Activated CD8-positive, alpha-beta memory T cell treated with anti-CD3 and anti-CD28 coated beads for 48 hours (primary cell): ENCODE results near the gene RNF214.

Source experiments
- DNase-seq, 3 experiments: peaks; one replicate each; pipeline ENCODE4 v3.0.0-alpha.2; 2020; ENCODE audit warnings: low read depth in 2 of 3, low spot score in 2 of 3

Gene RNF214

DNA sequence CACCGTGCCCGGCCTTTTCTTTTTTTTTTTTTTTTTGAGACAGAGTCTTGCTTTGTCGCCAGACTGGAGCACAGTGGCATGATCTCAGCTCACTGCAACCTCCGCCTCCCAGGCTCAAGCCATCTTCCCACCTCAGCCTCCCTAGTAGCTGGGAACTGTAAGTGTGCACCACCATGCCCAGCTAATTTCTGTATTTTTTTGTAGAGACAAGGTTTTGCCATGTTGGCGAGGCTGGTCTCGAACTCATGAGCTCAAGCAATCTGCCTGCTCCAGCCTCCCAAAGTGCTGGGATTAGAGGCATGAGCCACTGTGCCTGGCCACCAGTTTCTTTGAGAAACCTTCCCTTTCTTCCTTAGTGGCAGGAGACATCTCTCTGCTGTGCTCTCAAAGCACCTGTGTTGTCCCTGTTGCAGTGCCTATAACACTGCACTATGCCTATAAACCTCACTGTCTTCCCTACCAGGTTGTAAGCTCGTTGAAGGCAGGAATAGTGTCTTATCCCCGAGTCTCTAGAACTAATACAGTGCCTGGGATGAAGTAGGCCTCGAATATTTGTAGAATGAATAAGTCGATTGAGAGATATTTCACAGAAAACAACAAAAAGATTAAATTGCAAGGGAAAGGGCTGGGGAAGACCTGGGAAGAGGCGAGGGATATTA, 19.6 kb upstream of the RNF214 start:
- DNase-seq = no peak

DNA sequence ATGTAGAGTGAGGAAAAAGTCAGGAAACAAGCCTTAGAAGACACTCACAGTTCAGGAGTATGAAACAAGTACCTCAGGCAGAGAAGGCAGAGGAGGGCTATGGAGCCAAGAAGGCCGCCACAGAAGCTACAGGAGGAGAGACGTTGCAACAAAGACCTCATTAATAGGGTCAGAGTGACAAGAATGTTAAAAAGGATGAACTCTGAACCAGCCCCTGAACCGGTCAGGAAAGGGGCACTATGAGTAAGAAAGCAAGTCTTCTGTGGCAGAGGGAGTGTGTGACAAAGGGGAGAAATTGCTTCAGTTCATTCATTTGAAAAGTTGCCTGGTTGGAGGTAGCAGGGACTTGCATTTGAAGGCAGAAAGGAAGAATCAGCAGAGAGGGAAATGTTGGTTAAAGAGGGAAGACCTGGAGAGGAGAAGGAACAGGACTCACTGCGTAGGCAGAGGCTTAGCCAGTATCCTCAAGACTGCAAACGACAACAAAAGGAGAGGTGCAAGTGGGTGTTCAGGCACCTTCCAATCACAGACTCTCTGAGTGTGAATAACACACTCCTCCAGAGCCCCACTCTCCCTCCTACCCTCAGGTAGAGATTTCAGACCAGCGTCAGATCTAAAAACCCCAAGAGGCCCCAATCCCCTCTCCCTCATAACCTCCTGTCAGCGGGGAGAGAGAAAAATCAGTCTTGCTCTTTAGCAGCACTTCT, 17.9 kb upstream of the RNF214 start:
- DNase-seq = no peak

DNA sequence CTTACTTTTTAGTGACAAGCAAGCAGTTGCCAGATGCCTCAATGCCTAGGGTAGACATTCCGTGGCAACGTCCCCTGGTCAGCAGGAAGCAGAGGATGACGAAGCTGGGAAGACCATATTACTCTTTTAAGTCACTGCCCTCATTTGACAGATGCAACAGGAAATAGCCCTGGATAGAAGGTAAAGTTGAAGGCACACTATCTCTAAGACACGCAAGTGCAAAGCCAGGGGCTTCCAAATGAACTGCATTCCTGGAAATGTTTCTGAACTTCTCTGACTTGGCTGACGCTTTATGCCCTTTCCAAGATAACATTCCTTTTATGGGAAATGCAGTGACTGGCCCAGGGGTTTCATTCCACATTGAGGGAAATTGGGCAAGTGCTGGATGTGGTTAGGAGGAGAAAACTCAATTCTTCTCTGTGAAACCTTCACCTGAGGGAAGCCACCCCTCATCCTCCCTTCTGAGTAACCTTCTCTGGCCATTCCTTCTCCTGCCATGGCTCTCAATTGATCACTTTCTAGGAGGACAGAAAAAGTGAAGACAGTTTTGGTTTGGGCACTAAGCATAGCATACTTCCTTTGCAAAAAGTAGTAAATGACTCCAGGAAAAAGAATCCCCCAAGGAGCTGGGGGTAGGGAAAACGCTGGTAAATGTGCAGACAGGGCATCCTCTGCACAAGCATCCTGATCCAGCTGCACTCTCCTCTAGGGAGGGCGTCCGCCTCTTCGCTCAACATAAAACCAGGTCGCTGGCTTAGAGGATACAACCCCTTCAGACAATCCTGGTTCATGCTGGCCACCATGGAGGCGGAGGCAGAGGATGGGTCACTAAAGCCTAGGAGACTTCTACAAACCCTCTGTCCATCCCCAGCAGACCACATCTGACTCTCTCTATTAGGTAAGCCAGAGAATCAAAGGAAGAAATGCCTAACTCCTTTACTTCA, 15.1 kb upstream of the RNF214 start:
- DNase-seq = no peak

DNA sequence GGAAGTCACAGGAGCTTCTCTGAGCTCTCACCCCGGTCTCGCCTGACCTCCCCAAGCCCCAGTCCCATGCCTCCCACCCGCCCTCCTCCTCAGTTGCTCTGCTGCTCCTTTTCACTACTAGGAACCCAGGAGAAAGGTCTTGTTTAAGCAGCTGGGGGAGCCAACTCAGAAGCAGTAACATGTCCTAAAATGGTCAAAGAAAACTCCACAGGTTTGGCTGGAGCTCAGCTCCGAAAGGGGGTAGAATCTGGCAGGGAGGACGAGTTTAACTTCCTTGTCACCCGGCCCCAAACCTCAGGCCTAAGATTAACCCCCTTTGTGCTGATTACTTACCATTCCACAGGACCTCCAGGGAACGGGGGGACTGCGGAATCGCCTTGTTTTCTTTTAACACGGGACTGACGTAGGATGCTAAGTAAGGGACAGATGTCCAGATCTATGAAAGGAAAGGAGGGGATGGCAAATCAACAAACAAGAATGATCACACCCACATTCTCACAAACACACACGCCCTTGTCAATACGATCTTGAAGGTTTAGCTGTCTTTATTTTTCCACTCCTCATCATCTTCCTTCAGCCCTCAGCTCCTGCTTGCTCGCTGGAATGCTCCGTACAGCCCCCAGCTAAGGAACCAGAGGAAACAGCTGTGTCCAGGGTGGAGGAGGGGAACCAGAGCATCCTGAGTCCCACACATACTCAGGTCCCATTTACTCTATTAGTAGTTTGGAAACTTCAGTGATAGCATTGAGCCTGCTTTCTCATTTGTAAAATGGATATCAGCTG, 14.1 kb upstream of the RNF214 start:
- no peak for DNase-seq

DNA sequence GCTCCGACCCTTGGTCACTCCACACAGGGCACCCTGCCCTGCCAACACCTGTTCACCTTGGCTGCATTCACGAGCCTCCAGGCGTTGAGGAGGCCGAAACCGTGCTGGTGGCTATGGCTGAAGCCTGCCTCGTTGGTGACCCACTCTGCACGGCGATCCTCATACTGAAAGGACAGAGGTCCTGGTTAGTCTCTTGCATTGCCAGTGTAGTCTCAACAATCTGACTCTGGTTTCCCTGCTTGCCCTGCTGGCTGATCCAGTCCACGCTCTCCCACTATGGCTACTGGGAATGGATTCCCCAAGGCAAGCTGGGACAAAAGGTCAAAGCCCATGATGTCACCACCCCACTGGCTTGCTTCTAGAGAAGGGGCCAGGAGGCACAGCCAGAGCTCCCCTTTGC, 13.5 kb upstream of the RNF214 start:
- DNase-seq = no peak

DNA sequence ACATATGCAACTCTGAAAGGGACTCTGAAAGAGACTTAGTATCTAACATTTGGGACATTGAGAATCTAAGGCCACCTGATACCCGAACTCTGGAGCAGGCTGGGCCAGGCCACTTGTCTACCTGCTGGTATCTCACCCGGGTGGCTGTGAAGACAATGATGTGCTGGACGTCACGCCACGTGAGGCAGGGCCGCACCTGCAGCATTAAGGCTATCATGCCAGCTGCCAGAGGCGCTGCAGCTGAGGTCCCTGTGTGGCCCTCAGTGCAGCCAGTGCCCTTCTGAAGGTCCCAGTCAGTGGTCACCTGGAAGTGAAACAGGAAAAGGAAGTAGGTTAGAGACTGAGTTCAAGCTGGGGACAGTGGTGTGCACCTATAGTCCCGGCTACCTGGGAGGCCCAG, 13.0 kb upstream of the RNF214 start:
- DNase-seq = no peak

DNA sequence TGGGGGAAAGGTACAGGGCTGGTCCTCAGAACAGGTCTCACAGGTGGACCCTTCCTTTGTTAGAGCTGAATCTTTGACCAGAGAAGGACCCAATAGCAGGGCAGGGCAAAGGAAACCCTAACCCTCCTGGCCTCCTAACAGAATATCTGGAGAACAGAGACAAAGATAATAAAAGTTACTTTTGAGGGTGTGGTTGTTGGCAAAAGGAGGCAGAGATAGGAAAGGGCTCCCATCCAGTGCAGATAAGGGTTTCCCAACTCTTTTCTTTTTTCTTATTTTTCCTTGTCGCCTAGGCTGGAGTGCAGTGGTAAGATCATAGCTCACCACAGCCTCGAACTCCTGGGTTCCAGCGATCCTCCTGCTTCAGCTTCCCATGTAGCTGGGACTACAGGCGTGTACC, 12.5 kb upstream of the RNF214 start:
- no peak for DNase-seq

DNA sequence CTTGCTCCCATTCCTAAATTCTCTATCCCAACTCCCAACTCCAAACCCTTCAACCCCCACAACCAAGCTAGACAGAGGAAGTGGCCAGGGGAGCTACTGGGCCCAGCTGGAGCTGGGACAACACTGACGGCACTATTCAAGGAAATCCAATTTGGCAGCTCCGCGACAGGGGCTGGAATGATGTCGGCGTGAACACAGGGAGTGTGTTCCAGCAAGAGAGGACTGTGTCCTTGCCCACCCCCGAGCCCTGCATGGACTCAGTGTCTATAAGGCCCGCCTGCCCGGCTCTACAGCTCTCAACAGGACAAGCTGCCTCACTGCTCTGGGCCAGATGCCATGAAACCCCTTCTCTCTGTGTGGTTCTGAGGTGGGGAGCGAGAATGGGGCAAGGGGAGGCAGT, 11.9 kb upstream of the RNF214 start:
- DNase-seq = no peak

DNA sequence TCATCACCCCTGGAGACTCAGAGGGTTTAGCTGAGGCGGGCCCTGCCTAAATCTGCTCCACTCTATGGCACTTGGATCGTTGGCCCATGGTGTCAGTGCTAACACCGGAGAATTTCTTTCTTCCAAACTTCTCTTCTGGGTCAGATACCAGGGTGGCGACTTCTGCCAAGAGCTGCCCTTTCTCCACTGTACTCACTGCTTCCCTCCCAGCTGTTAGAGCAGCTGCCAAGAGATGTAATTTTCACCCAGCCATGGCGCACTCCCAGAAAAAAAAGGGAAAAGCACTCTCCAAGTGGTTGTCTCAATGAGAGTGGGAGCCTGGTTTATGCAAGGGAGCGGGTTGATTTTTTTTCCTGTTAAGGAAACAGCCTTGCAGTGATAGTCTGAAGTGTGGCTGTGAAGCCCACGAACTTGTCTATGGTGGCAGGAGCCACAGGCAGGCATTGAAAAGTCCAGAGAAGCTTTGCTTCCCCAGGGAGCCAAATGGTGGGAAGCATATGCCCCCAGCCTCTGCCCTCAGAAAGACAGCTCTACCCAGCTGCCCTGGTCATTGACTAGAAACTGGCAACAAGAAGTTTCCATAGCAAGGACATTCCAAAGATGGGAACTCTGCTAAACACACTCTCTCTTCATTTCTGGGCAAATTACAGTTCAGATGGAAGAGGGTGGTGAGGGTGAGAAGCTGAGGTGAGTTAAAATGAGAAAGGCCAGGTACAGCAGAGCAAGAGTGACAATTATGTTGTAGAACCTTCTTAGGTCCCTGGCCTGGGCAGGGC, 11.3 kb upstream of the RNF214 start:
- no peak for DNase-seq

DNA sequence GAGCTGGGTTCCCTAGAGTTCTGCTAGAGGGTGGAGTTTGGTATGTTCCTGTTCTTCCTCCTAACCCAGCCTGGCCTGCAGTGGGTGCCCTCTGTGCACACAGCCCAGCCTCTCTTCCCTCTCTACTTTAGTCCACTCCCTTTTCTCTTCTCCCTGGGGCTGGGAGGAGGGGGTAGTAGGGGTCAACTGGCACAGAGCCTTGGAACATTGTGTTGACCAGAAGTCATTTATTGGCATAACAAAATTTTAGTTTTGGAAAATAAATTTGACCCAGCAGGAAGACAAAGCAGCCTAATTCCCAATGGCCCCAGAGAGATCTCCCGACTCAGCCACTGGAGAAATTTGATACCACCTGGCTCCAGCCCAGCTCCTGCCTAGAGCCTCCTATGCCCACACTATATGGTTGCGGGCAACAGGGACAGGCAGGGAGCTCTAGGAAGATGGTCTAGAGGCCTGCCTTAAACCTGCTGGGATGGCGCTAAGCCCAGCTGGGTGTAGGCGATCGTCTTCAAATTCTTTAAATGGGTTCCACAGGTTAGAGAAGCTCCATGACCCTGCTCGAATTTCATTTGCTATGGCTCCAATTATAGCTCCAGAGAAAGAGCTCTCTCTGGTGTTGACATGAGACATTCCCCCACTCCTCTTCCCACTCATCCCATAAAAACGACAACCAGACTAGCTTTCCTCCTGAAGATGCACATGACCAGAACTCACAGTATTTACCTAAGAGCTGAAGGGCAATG, 10.5 kb upstream of the RNF214 start:
- DNase-seq = no peak

DNA sequence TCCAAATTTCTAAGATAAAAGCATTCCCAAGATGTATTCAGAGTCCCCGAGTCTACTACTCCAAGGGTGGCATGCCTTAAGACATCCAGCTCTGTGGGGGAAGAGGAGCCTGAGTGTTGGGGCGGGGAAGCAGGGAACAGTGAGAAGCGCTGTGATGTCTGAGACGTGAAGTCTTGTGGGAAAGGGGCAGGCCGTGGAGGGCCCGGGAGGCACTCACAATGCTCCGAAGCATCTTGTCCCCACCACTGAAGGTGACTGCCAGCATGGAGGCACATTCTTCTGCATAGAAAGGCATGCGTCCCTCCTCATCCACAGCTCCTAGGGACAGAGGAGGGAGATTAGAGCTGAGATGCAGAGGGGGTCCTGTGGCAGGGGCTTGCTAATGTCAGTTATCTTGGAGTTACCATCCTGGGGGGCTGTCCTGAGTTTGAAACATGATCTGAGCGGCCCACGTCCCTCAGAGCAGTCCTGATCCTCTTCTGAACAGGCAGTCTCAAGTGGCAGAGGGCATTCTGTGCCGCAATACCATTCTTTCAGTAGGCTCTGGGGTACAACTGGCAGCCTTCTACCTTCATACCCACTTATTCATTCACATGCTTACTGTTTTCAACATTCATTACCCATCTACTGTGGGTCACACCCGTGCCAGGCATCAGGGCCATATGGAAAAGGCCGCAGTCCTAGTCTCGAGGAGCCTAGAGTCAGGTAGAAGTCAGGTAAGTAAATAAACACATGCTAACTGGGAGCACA, 9.3 kb upstream of the RNF214 start:
- DNase-seq = no peak

DNA sequence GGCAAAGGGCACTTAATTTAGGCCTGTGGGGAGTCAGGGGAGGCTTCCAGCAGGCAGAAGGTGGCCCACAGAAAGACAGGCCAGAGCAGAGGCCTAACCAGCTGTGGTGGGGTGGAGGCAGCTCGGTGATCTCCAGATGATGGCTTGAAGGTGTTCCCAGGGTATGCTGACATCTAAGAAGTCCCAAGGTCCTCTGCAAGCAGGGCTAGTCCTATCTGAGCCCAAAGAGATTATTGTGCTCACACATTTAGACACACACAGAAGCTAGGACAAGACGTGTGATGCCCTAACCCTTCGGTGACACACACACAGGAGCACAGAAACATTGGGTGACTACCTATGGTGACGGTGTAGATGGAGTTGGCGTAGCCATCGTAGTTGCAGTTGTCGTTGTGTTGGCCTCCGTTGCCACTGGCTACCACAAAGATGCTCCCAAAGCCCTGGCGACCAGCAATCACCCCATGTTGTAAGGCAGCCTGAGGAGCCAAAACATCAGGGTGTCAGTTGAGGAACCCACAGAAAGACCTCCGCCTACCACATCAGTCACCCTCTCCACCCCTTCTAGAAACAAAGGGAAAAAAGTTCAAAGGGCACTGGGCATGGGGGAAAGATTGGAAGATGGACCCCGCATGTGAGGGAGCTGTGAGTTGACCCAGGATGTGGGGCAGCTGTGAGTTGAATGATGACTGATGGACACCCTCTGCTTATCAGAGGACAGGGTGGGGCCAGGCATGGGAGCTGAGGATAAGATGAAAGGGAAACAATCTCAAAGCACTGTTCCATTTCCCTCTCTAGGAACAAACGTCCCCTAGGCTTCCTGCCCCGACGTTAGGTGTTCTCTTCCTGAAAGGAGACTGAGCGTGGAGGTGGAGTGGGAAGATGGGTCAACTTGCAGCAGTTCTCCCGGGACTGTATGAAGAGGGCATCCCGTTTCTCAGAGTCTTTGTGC, 8.5 kb upstream of the RNF214 start:
- DNase-seq = no peak

DNA sequence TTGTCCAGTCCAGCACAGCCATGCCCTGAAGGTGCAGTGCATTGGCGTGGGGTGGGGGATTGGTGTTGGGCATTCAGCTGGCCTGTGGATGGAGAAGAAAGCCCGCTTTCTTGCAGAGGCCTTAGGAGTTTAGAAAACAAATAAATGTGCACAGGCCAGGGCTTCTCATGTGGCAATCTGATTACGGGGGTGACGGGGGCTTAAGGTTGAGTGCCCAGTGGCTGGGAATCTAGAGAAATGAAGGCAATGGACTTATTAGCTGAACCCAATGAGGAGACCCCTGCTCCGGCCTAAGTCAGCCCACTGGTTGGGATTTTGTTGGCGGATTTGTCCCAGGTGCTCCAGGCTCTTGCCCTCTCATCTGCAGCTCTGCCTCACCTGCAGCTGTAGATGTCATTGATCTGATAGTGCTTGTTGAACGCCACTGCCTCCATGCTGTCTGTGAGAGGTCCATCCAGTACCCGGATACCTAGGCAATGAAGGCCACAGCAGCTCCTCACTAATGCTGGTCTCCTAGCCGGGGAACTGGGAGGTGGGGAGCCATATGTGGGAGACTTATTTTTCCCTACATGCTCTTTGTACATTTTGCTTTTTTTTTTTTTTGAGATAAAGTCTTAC, 6.8 kb upstream of the RNF214 start:
- no peak for DNase-seq

DNA sequence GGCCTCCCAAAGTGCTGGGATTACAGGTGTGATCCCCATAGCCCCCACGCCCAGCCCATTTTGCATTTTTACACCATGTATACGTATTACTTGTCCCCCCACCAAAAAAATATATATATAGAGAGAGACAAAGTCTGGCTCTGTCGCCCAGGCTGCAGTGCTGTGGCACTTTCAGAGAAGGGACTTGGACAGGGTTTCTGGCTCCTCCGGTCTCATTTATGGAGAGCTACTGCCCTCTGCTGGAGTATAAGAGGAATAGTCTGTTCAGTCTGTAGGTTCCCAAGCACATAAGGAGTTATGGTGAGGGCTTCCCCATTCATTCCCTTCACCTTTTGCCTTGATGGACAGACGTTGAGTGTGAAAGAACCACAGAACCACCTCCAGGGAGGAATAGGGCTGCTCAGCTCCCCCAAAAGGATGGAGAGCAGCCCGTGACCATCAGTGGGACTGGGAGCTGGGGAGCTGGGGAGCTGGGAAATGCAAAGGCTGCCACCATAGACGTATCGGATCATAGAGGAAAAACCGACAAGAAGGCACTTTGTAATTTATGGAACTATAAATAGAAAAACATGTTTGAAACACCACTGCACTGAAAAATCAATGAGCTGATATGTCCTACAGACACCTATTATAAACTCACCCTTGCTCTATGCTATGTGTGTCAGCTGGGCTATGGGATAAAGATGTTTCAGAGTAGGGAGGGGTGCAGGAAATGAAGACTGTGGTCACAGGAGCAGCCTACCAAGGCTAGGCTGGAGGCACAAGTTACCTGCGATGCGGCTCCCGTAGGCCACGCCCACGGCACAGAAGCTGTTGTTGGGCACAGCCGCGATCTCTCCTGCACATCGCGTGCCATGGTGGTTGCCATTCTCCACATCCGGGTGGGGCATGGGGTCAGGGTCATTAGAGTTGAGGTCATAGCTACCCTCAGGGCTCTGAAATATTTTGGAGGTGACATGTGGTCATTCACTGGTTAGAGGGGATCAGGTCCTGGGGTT, 5.8 kb upstream of the RNF214 start:
- no peak for DNase-seq

DNA sequence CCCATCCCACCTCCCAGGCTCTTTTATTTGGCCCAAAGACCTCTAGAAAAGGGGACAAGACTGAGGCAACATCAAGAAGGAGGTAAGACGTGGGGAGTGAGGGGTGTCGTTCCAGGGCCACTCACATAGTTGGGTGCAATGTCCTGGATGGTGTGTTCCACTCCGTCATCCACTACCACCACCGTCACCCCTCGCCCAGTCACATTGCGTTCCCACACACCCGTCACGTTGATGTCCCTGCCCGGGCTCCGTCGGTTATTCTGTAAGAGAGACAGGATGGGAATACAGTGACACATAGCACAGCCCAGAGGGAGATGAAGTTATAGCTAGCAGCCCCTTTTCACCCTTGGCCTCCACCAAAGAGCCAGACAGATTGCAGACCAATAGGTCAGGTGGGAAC, 4.4 kb upstream of the RNF214 start:
- DNase-seq = no peak

DNA sequence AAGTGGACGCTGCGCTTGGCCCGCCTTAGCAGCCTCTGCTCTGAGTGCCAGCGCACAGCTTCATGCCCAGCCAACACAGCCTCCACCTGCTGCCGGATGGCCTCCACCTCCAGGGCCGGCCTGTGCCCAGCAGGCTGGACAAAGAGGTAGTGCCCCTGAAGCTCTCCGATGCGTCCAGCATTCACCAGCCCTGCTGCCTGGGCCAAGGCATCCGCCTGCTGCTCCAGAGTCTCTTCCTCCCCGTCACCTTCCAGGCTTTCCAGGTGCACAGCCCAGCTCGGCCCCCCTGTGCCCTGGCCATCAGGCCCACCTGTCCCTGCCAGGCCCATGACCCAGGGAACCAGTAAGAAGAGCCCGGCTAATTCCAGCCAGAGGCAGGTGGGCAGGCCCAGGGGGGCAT, 3.1 kb upstream of the RNF214 start:
- DNase-seq = no peak
